A673 (cell line): ENCODE measurements around the gene HTR5A. TPM values are rescaled to one million over a fixed set of nuclear protein-coding genes. Genes with fewer than 3 reads are reported as not detected.

ENCODE experiments used
- BruUV-seq: library from RNA; stranded (reverse); fragments of 400-500 nt; replicated peaks from 2 replicates; lab custom pipeline; 2021; lab: Mats Ljungman, UMichigan
- CTCF ChIA-PET: fragments of 300-600 bp; sonication (Branson Sonifier 250); formaldehyde crosslinking; loops from one replicate; lab custom pipeline; 2022; ENCODE audit warnings: antibody characterized with exemption; lab: Charles Lee
- POLR2A ChIA-PET: fragments of 300-600 bp; sonication (Branson Sonifier 250); formaldehyde crosslinking; loops from one replicate; lab custom pipeline; 2022; ENCODE audit warnings: antibody characterized with exemption; ENCODE audit not compliant: low non-redundant PET; lab: Charles Lee
- DNase-seq: peaks from one replicate; pipeline ENCODE4 v3.0.0-alpha.2; 2015; ENCODE audit warnings: low spot score
- H3K27ac ChIP-seq: fragments of 200-600 bp; sonication (generic); 2 replicates; pipeline ENCODE4 v1.5.1; 2016; ENCODE audit warnings: mixed run types, low read depth, mild to moderate bottlenecking, mixed read lengths, antibody characterized with exemption, low read length; ENCODE audit not compliant: poor library complexity, severe bottlenecking
- H3K27me3 ChIP-seq: fragments of 200-600 bp; sonication (generic); replicated peaks from 2 replicates; pipeline ENCODE4 v1.6.1; 2017; ENCODE audit warnings: mixed run types, low read depth, mild to moderate bottlenecking, mixed read lengths, antibody characterized with exemption, low read length; ENCODE audit not compliant: insufficient read depth, poor library complexity
- H3K36me3 ChIP-seq: fragments of 200-600 bp; sonication (generic); 2 replicates; pipeline ENCODE4 v1.6.1; 2016; ENCODE audit warnings: mixed run types, mild to moderate bottlenecking, mixed read lengths, antibody characterized with exemption, low read length; ENCODE audit not compliant: insufficient read depth, poor library complexity, severe bottlenecking
- H3K4me1 ChIP-seq: fragments of 200-600 bp; sonication (generic); 2 replicates; pipeline ENCODE4 v1.6.1; 2017; ENCODE audit warnings: mixed run types, mild to moderate bottlenecking, mixed read lengths, antibody characterized with exemption, low read length; ENCODE audit not compliant: insufficient read depth, poor library complexity, severe bottlenecking
- H3K4me3 ChIP-seq: fragments of 200-600 bp; sonication (generic); 2 replicates; pipeline ENCODE4 v1.5.1; 2016; ENCODE audit warnings: low read depth, mixed run types, mild to moderate bottlenecking, mixed read lengths, low read length; ENCODE audit not compliant: poor library complexity, severe bottlenecking
- H3K9me3 ChIP-seq: fragments of 200-600 bp; sonication (generic); 2 replicates; pipeline ENCODE4 v1.6.1; 2016; ENCODE audit warnings: mixed run types, low read depth, mild to moderate bottlenecking, mixed read lengths, antibody characterized with exemption, low read length; ENCODE audit not compliant: poor library complexity, severe bottlenecking
- EZH2 ChIP-seq: fragments of 200-600 bp; sonication (generic); IDR thresholded peaks from 2 replicates; pipeline ENCODE4 v1.6.1; 2017; ENCODE audit warnings: borderline replicate concordance, low read depth, mild to moderate bottlenecking, mixed read lengths, antibody characterized with exemption, low read length; ENCODE audit not compliant: poor library complexity, severe bottlenecking
- intact Hi-C: fragments of 100-400 bp; cut with micrococcal nuclease; formaldehyde crosslinking; loops from one replicate; pipeline ENCODE4 v1.10.0; 2022; ENCODE audit not compliant: unreplicated experiment
- total RNA-seq: library from RNA; stranded (reverse); gene quantifications from 2 replicates; pipeline ENCODE4 v1.2.3, GENCODE V29; 2021
- TF ChIP-seq, protein P1 (sequence below): fragments of 300-800, 200-600 bp; sonication (generic); conservative IDR thresholded peaks from 2 replicates; pipeline ENCODE4 v1.5.1; 2017; ENCODE audit warnings: low read depth, mild to moderate bottlenecking, antibody characterized with exemption, low read length, moderate library complexity, mixed read lengths

HTR5A gene
- total RNA-seq, 1 experiment from 2014 or later, result not detected

DNA sequence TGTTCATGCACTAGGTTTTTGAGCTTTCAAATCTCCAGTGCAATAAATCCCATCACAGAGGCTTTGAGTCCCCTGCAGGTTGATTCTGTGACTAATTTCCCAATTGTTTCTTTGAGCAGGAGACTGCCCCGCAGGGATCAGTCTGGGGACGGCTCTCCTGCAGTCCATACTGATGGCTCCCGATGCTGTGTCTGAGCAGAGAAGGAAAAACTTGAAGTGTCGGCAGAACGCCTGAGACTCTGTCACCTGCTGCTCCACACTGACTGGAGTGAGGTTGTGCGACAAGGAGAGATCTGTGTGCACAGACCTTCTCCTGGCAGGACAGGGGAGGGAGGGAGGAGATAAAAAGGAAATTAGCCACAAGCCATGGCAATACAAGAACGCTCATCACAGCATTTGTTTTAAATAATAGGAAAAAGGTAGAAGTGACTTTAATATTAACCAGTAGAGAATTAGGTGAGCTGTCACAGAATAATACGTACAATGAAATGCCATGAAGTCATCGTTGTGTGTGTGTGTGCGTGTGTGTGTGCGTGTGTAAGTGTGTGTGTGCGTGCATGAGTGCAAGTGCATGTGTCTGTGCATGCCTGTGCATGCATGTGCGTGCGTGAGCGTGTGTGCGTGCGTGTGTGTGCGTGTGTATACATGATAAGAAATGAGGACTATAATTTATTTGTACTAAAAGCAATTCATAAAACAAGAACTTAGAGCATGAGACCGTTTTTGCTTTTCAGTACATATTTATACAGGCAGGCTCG is 38.2 kb downstream of the HTR5A start:
- Histone ChIP-seq H3K27ac (no peak overlapping the region), H3K9me3 (no peaks in the 10 kb centered on the region), H3K4me1 (no peaks in the 10 kb centered on the region), H3K27me3 (peaks cover 86% of the 10 kb centered on the region), H3K36me3 (no peaks in the 10 kb centered on the region), H3K4me3 (no peak overlapping the region)
- TF ChIP-seq, protein P1, sequence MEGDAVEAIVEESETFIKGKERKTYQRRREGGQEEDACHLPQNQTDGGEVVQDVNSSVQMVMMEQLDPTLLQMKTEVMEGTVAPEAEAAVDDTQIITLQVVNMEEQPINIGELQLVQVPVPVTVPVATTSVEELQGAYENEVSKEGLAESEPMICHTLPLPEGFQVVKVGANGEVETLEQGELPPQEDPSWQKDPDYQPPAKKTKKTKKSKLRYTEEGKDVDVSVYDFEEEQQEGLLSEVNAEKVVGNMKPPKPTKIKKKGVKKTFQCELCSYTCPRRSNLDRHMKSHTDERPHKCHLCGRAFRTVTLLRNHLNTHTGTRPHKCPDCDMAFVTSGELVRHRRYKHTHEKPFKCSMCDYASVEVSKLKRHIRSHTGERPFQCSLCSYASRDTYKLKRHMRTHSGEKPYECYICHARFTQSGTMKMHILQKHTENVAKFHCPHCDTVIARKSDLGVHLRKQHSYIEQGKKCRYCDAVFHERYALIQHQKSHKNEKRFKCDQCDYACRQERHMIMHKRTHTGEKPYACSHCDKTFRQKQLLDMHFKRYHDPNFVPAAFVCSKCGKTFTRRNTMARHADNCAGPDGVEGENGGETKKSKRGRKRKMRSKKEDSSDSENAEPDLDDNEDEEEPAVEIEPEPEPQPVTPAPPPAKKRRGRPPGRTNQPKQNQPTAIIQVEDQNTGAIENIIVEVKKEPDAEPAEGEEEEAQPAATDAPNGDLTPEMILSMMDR, result no peak
- TF ChIP-seq EZH2, result peak; percentile 18
- DNase-seq, result no peak
- intact Hi-C loops, result no loop called here
- ChIA-PET POLR2A (no interaction called here), CTCF (no interaction called here)
- no TSS peak for BruUV-seq

GRCh38 chr7:155109121-155109520 is 39.0 kb downstream of the HTR5A start:
- peak; percentile 12 for DNase-seq
- no peaks in the 10 kb centered on the region for H3K36me3 ChIP-seq
- no peaks in the 10 kb centered on the region for H3K9me3 ChIP-seq
- TF ChIP-seq, protein P1, result no peak
- intact Hi-C loops, result no loop called here
- H3K27me3 ChIP-seq, result peaks cover 85% of the 10 kb centered on the region
- ChIA-PET CTCF (no interaction called here), POLR2A (no interaction called here)
- BruUV-seq, result no TSS peak
- H3K27ac ChIP-seq, result no peak overlapping the region
- no peaks in the 10 kb centered on the region for H3K4me1 ChIP-seq
- H3K4me3 ChIP-seq, result no peak overlapping the region

DNA sequence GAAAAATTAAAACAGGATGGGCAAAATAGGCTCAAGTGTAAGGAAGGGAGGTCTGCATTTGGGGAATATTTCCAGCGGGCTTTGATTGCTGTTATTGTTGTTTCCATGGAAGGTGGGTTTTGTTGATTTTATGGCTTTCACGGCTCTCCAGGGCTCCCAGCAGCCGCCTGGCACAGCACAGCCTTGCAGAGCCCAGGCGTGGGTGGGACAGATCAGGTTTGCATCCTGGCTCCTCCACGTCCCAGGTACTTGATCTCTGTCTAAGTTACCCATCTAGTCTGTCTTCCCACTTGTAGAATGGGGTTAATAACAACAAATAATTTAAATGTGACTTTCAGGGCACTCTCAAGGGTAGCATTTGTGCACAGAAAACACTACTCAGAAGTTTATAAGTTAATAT is 45.2 kb downstream of the HTR5A start:
- Histone ChIP-seq H3K4me1 (no peaks in the 10 kb centered on the region), H3K4me3 (no peak overlapping the region), H3K9me3 (peaks cover 6% of the 10 kb centered on the region), H3K27me3 (peaks cover 68% of the 10 kb centered on the region), H3K27ac (no peak overlapping the region), H3K36me3 (no peaks in the 10 kb centered on the region)
- TF ChIP-seq, protein P1, result no peak
- TF ChIP-seq EZH2, result no peak
- BruUV-seq, result no TSS peak
- CTCF ChIA-PET, result no interaction called here
- no peak for DNase-seq
- intact Hi-C loops, result no loop called here
- POLR2A ChIA-PET, result no interaction called here
